ENCODE results near the gene UPF3A. TPM values are rescaled to one million over a fixed set of nuclear protein-coding genes. Genes with fewer than 3 reads are reported as not detected.

Gene UPF3A
- total and polyA plus RNA-seq, 7 donors: 15.1 to 33.6 (median 20.0) TPM

GRCh38 chr13:114257014-114257413, 24.4 kb upstream of the UPF3A start:
- DNase-seq (no peak), ATAC-seq (no peak)
- intact Hi-C loops (cut with DNase I): no loop called here
- no peak overlapping the region for H3K27ac ChIP-seq
- H3K9me3 ChIP-seq: no peaks in the 10 kb centered on the region
- no peaks in the 10 kb centered on the region for H3K27me3 ChIP-seq (ENCODE audit: insufficient read depth in 3 of 3, low read length in 2 of 3)
- H3K36me3 ChIP-seq (ENCODE audit: insufficient read depth in 1 of 2, low read depth in 1 of 2): peaks cover 9 to 100% of the 10 kb centered on the region in 2 donors
- no peak overlapping the region for H3K4me3 ChIP-seq
- no peaks in the 10 kb centered on the region for H3K4me1 ChIP-seq
- 86 to 91% (median 88%) methylated on average over 4 of the region's 4 CpGs for WGBS, 3 donors
- TF ChIP-seq CTCF (IDR thresholded peaks at IDR 0.05): no peak

GRCh38 chr13:114258589-114258988, 22.8 kb upstream of the UPF3A start:
- 93 to 96% (median 93%) methylated on average over 8 of the region's 8 CpGs for whole genome bisulfite sequencing, 3 donors
- Histone ChIP-seq H3K4me3 (no peak overlapping the region), H3K4me1 (no peaks in the 10 kb centered on the region), H3K36me3 (ENCODE audit: insufficient read depth in 1 of 2, low read depth in 1 of 2) (peaks cover 11 to 100% of the 10 kb centered on the region in 2 donors), H3K9me3 (no peaks in the 10 kb centered on the region), H3K27ac (no peak overlapping the region), H3K27me3 (ENCODE audit: insufficient read depth in 3 of 3, low read length in 2 of 3) (no peaks in the 10 kb centered on the region)
- DNase-seq (no peak), ATAC-seq (no peak)
- intact Hi-C loops (cut with DNase I): no loop called here
- no peak for TF ChIP-seq CTCF (IDR thresholded peaks at IDR 0.05)

- no peak for TF ChIP-seq CTCF (IDR thresholded peaks at IDR 0.05)
- ATAC-seq: peak in 1 of 4 donors; percentile 42
- Histone ChIP-seq H3K36me3 (ENCODE audit: insufficient read depth in 1 of 2, low read depth in 1 of 2) (peaks cover 12 to 100% of the 10 kb centered on the region in 2 donors), H3K27ac (no peak overlapping the region), H3K27me3 (ENCODE audit: insufficient read depth in 3 of 3, low read length in 2 of 3) (no peaks in the 10 kb centered on the region), H3K4me1 (no peaks in the 10 kb centered on the region), H3K9me3 (no peaks in the 10 kb centered on the region), H3K4me3 (no peak overlapping the region)
- intact Hi-C loops (cut with DNase I): no loop called here
- WGBS, 3 donors: 49 to 56% (median 53%) methylated on average over 7 of the region's 7 CpGs
- DNase-seq: no peak
These were observed 22.0 kb upstream of the UPF3A start for GRCh38 chr13:114259374-114259773.

GRCh38 chr13:114259974-114260373, 21.4 kb upstream of the UPF3A start:
- Histone ChIP-seq H3K9me3 (no peaks in the 10 kb centered on the region), H3K27me3 (ENCODE audit: insufficient read depth in 3 of 3, low read length in 2 of 3) (no peaks in the 10 kb centered on the region), H3K27ac (no peak overlapping the region), H3K4me3 (no peak overlapping the region), H3K4me1 (no peaks in the 10 kb centered on the region), H3K36me3 (ENCODE audit: insufficient read depth in 1 of 2, low read depth in 1 of 2) (peaks cover 12 to 100% of the 10 kb centered on the region in 2 donors)
- TF ChIP-seq CTCF (IDR thresholded peaks at IDR 0.05): no peak
- DNase-seq: no peak
- whole genome bisulfite sequencing, 3 donors: 39 to 58% (median 46%) methylated on average over 4 of the region's 4 CpGs
- peak in 3 of 4 donors; percentile 35 to 68 (median 47) for ATAC-seq
- intact Hi-C loops (cut with DNase I): no loop called here

- no peak for TF ChIP-seq CTCF (IDR thresholded peaks at IDR 0.05)
- DNase-seq: no peak
- H3K27ac ChIP-seq: no peak overlapping the region
- 89 to 90% (median 89%) methylated on average over 3 of the region's 3 CpGs for WGBS, 3 donors
- H3K4me1 ChIP-seq: no peaks in the 10 kb centered on the region
- no peak overlapping the region for H3K4me3 ChIP-seq
- intact Hi-C loops (cut with DNase I): no loop called here
- ATAC-seq: no peak
- H3K9me3 ChIP-seq: no peaks in the 10 kb centered on the region
- H3K27me3 ChIP-seq (ENCODE audit: insufficient read depth in 3 of 3, low read length in 2 of 3): no peaks in the 10 kb centered on the region
- H3K36me3 ChIP-seq (ENCODE audit: insufficient read depth in 1 of 2, low read depth in 1 of 2): peaks cover 9 to 100% of the 10 kb centered on the region in 2 donors
These were observed 20.6 kb upstream of the UPF3A start for GRCh38 chr13:114260814-114261213.

Data from psoas muscle (tissue), 8 donors.